Measurements from ENCODE around the gene MAPK10. TPM values are rescaled to one million over a fixed set of nuclear protein-coding genes. Genes with fewer than 3 reads are reported as not detected.

MAPK10 gene
- total RNA-seq, 4 donors from 2014 or later = 8.3 to 40.9 (median 23.3) TPM

GRCh38 chr4:86319390-86319789 lies 40.5 kb downstream of the MAPK10 start:
- no peaks in the 10 kb centered on the region for H3K9me3 ChIP-seq
- ATAC-seq = no peak
- no peaks in the 10 kb centered on the region for H3K4me1 ChIP-seq
- H3K27ac ChIP-seq = no peak overlapping the region
- H3K4me3 ChIP-seq = no peak overlapping the region
- H3K27me3 ChIP-seq = no peaks in the 10 kb centered on the region
- no peaks in the 10 kb centered on the region for H3K36me3 ChIP-seq
- TF ChIP-seq EP300 (IDR thresholded peaks at IDR 0.05) = no peak
- no peak for TF ChIP-seq POLR2A (IDR thresholded peaks at IDR 0.05)
- TF ChIP-seq POLR2AphosphoS5 (IDR thresholded peaks at IDR 0.05) = no peak
- TF ChIP-seq CTCF (IDR thresholded peaks at IDR 0.05) = no peak

- ATAC-seq = no peak
- Histone ChIP-seq H3K4me3 (no peak overlapping the region), H3K36me3 (no peaks in the 10 kb centered on the region), H3K9me3 (no peaks in the 10 kb centered on the region), H3K4me1 (no peaks in the 10 kb centered on the region), H3K27me3 (no peaks in the 10 kb centered on the region), H3K27ac (no peak overlapping the region)
- TF ChIP-seq POLR2A (IDR thresholded peaks at IDR 0.05) (no peak), EP300 (IDR thresholded peaks at IDR 0.05) (no peak), POLR2AphosphoS5 (IDR thresholded peaks at IDR 0.05) (no peak), CTCF (IDR thresholded peaks at IDR 0.05) (no peak)
These were observed 44.3 kb downstream of the MAPK10 start for GRCh38 chr4:86315579-86315978.

GRCh38 chr4:86313656-86314055 lies 46.2 kb downstream of the MAPK10 start:
- Histone ChIP-seq H3K27me3 (no peaks in the 10 kb centered on the region), H3K27ac (no peak overlapping the region), H3K36me3 (no peaks in the 10 kb centered on the region), H3K9me3 (no peaks in the 10 kb centered on the region), H3K4me1 (no peaks in the 10 kb centered on the region), H3K4me3 (no peak overlapping the region)
- TF ChIP-seq EP300 (IDR thresholded peaks at IDR 0.05) (no peak), CTCF (IDR thresholded peaks at IDR 0.05) (no peak), POLR2A (IDR thresholded peaks at IDR 0.05) (no peak), POLR2AphosphoS5 (IDR thresholded peaks at IDR 0.05) (no peak)
- WGBS, 2 donors (ENCODE audit: low coverage in 1 of 2) = 27 to 40% methylated on average over 1 of the region's 1 CpG
- no peak for ATAC-seq

GRCh38 chr4:86307432-86307831 lies 52.4 kb downstream of the MAPK10 start:
- no peak overlapping the region for H3K27ac ChIP-seq
- H3K4me1 ChIP-seq = peaks cover 0 to 2% (median 0%) of the 10 kb centered on the region in 3 donors
- TF ChIP-seq EP300 (IDR thresholded peaks at IDR 0.05) (no peak), POLR2AphosphoS5 (IDR thresholded peaks at IDR 0.05) (no peak), POLR2A (IDR thresholded peaks at IDR 0.05) (no peak), CTCF (IDR thresholded peaks at IDR 0.05) (no peak)
- no peak for ATAC-seq
- no peak overlapping the region for H3K4me3 ChIP-seq
- no peaks in the 10 kb centered on the region for H3K27me3 ChIP-seq
- H3K36me3 ChIP-seq = no peaks in the 10 kb centered on the region
- no peaks in the 10 kb centered on the region for H3K9me3 ChIP-seq

- no peak for ATAC-seq
- H3K27ac ChIP-seq = no peak overlapping the region
- H3K9me3 ChIP-seq = no peaks in the 10 kb centered on the region
- H3K4me1 ChIP-seq = peaks cover 0 to 8% (median 0%) of the 10 kb centered on the region in 3 donors
- H3K4me3 ChIP-seq = no peak overlapping the region
- no peaks in the 10 kb centered on the region for H3K27me3 ChIP-seq
- no peak for TF ChIP-seq POLR2AphosphoS5 (IDR thresholded peaks at IDR 0.05)
- no peak for TF ChIP-seq POLR2A (IDR thresholded peaks at IDR 0.05)
- no peak for TF ChIP-seq CTCF (IDR thresholded peaks at IDR 0.05)
- TF ChIP-seq EP300 (IDR thresholded peaks at IDR 0.05) = no peak
- WGBS, 2 donors (ENCODE audit: low coverage in 1 of 2) = 36 to 42% methylated on average over 3 of the region's 3 CpGs
- H3K36me3 ChIP-seq = no peaks in the 10 kb centered on the region
These were observed 53.0 kb downstream of the MAPK10 start for GRCh38 chr4:86306816-86307215.
